Stimulated activated CD4-positive, alpha-beta T cell treated with anti-CD3 and anti-CD28 coated beads, Interleukin-1b, Interleukin-23, amount 100 ng/mL, for 1 hour (primary cell): ENCODE data around the gene MTR.

Experiments
- DNase-seq, 2 donors: peaks; one replicate each; pipeline ENCODE4 v3.0.0-alpha.2; 2020; ENCODE audit warnings: low read depth in 2 of 2

Gene MTR

DNA sequence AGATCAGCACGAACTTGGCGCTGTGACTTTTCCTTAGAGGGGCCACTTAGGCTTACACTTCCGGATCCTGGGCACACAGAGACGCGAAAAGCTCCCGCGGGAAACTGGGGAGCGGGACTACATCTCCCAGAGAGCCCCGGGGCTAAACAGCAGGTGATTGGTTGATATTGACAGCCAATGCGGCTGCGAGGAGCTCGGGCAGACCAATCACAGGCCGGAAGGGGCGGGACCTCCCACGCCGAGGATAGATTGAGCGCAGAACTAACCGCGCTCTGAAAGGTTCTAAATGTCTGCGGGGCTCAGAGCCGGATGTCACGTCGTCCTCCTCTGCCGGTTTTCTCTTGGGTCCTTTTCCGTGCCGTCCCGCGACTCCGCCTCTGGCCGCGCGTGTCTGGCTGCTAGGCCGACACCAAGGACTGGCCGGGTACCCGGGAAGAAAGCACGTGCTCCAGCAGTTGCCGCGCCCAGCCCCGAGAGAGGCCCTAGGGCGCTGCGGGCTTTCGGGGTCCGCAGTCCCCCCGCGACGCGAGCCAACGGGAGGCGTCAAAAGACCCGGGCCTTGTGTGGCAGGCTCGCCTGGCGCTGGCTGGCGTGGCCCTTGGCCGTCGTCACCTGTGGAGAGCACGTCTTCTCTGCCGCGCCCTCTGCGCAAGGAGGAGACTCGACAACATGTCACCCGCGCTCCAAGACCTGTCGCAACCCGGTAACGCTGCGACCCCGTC is at the start of gene MTR:
TSS of gene MTR (plus strand) at position 258 of the 722 bp plus-strand sequence. CDS start at position 670, 412 bp downstream.
- DNase-seq, result peak; percentile 83 to 93

DNA sequence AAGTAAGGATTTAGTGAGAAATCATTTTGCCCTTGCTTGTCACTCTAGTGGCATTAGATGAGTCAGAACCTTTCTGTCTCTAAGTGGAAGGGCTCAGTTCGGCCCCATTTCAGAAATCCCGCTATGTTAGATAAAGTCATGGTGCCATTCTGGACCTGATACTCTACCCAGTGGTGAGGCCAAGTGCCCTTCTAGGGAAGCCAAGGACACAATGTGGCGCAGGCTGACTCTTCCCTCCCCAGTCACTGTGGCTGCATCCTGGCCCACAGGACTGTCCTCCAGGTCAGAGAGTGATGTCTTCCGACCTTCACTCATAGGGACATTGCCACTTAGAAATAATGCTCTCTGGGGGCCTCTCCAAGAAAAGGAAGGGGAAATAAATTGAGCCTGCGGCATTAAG is 48.3 kb upstream of the MTR start:
- DNase-seq, result no peak

DNA sequence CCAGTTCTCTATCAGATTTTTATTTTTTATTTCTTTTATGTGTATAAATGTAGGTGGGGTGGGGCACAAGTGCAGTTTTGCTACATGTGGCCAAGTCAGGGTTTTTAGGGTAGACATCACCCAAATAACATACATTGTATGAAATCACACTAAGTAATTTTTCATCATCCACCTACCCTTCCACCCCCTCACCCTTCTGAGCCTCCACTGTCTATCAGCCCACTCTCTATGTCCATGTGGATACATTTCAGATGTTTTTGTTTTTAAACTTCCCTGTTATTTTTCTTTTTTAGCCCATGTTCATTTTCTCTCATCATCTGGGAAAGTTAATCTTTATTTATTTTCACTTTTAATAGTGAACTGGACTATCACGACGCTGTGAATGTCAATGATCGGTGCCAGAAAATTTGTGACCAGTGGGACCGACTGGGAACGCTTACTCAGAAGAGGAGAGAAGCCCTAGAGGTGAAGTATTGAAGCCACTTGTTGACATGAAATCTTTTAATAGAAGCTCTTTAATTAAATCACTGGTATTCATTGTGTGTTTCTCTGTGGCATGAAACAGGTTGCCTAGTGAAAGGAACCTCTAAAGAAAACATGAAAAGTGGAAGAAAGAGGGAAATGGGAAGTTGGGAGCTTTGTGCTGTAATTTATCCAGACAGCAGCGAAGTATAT is 47.6 kb upstream of the MTR start:
- no peak for DNase-seq

GRCh38 chr1:236748268-236748870 is 46.7 kb upstream of the MTR start:
- no peak for DNase-seq

DNA sequence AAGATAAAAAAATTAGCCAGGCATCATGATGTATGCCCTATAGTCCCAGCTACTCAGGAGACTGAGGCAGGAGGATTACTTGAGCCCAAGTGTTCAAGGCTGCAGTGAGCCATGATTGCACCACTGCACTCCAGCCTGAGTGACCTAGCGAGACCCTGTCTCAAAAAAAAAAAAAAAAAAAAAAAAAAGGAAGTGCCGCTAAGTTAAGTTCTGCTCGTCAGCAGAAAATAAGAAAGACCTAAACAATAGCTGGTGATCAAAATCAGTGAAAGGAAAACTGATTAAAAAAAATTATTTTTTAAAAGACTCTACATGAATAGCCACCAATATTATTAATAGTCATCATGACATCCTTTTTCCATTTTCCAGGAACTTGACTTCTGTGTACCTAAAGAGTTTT is 44.2 kb upstream of the MTR start:
- DNase-seq, result no peak

DNA sequence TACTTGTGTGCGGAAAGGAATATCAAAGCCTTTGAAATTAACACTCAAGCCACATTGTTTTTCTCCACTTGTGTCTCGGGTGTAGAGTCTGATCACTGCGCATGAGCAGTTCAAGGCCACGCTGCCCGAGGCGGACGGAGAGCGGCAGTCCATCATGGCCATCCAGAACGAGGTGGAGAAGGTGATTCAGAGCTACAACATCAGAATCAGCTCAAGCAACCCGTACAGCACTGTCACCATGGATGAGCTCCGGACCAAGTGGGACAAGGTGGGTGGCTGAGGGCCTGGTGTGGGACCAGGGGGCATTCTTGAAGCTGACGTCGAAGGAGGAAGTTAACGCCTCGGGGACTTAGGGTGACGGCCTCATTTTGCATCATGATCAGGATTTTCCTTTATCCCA is 43.7 kb upstream of the MTR start:
- no peak for DNase-seq

DNA sequence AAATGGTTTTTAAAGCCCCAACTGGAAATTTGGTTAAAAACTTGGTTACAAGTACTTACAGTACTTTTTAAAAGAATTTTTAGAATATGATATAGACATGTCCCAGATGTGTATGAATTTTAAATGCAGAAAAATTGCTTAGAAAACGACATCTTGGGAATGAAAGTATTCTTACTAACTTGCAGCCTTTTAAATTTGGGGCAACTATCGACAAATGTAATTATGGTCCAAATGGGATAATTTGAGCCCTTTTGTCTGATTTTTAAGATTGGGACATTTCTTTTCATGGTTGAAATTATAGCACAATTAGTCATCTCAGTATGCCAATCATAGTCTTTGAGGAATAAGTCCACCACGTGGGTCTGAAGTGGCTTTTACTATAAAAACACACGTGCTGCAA is 43.2 kb upstream of the MTR start:
- no peak for DNase-seq

DNA sequence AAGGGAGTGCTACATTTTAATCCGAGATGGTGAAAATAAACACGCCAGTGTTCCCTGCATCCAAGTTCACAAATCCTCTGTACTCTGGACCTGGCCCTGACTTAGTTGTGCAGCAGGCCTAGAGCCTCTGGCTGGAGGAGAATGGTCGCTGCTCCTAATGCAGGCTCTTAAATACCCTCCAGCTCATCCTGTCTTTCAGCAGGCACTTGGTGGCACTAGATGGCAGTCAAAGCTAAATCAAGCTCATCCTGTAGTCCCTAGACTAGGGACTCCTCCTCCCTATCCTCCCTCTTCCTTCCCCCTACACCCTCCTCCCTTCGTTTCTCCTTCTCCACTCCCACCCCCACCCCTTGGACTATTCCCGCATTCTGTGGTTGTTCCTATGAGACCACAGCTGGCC is 41.6 kb upstream of the MTR start:
- DNase-seq, result no peak

DNA sequence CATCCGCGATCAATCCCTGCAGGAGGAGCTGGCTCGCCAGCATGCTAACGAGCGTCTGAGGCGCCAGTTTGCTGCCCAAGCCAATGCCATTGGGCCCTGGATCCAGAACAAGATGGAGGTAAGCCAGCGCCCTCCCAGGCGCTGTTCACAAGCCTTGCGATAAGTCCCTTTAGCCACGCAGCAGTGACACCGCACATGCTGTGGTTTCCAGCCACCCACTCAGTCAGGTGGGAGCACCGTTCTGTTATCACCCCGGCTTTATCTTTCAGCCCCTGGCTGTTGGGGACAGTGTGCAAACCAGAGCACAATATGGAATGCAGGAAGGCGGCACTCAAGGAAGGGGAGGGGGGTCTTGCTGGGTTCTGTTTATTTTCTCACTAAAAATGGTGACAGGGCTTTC is 41.1 kb upstream of the MTR start:
- DNase-seq, result no peak

- no peak for DNase-seq
These were observed 40.4 kb upstream of the MTR start for GRCh38 chr1:236754525-236755210.

GRCh38 chr1:236757640-236758039 is 37.5 kb upstream of the MTR start:
- no peak for DNase-seq

- no peak for DNase-seq
These were observed 35.7 kb upstream of the MTR start for GRCh38 chr1:236759252-236759859.

DNA sequence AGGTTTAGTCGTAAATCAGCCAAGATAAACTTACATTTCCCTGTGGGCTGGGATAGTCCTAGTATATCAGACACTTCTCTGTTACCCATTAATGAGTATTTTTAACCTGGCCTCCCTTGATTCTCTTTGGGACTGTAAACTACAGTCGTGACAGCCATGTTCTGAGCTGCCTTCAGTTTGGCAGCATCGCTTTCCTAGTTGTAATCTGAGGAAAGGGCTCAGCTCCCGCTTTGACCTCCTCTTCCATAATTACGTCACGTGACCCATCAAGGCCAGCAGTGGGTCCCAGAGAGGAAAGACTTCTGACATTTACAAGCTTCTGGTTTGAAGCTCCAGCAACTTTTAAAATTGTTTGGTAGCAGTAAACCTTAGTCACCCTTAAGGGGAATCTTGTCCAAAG is 34.6 kb upstream of the MTR start:
- no peak for DNase-seq

- DNase-seq, result no peak
These were observed 34.1 kb upstream of the MTR start for GRCh38 chr1:236760986-236761385.

- DNase-seq, result no peak
These were observed 33.5 kb upstream of the MTR start for GRCh38 chr1:236761397-236762132.

- DNase-seq, result no peak
These were observed 32.7 kb upstream of the MTR start for GRCh38 chr1:236762410-236762809.

- DNase-seq, result no peak
These were observed 29.3 kb upstream of the MTR start for GRCh38 chr1:236765831-236766230.

DNA sequence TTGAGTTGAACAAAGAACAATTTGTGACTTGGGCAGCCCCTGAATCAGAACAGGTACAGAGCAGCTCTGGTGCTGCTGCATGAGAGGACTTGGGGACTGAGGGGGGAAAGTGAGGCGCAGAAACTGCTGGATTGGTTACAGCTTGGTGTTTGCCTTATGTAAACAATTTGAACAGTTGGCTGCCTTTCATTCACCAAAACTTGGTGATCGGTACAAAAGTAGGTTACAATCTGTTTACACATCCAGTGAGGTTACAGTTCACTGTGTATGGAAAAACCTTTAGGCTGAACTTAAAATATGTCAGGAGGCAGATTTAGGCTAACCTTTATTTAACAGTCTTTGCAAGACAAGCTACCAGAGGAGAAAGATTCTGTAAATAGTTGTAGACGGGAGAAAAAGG is 28.6 kb upstream of the MTR start:
- no peak for DNase-seq

DNA sequence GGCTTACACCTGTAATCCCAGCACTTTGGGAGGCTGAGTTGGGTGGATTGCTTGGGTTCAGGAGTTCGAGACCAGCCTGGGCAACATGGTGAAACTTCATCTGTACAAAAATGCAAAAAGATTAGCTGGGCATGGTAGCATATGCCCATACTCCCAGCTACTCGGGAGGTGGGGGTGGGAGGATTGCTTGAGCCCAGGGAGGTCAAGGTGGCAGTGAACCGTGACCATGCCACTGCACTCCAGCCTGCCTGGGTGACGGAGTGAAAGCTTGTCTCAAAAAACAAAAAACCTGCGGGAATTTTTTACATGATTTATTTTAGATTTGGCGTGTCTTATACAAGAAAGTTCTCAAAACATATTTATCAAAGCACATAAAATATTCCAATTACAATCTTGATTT is 27.8 kb upstream of the MTR start:
- DNase-seq, result no peak

- no peak for DNase-seq
These were observed 26.5 kb upstream of the MTR start for GRCh38 chr1:236768601-236769000.

DNA sequence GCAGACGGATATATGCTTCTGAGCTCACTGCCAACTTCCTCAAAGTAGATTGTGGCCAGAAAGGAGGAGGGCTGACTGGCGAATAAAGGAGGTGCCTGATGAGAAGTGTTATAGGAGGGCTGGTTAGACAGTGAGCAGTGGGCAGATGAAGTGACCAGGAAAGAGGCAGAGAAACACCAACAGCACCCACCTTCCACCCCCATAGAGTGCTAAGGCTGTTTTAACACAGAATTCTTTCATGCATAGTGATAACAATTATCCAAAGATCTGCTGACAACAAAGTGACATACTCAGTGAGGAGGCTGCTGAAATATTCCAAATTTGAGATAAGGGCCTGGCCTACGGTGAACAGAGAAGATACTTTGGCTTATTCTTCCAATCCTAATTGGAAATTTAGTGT is 21.2 kb upstream of the MTR start:
- DNase-seq, result no peak

- DNase-seq, result no peak
These were observed 20.2 kb upstream of the MTR start for GRCh38 chr1:236774926-236775325.
